K562 (cell line): ENCODE data around the gene INO80. TPM values are rescaled to one million over a fixed set of nuclear protein-coding genes. Genes with fewer than 3 reads are reported as not detected.

ENCODE experiments used
- ATAC-seq: fragments of 200-7000 bp; cut with Tn5 transposase; 3 replicates; pipeline ENCODE4 v1.9.1; 2020; ENCODE audit warnings: moderate library complexity
- BruUV-seq: library from RNA; stranded (reverse); fragments of 400-500 nt; replicated peaks from 2 replicates; lab custom pipeline; 2021; lab: Mats Ljungman, UMichigan
- CTCF ChIA-PET: fragments of 300-600 bp; formaldehyde crosslinking; extraction: SDS; loops from one replicate; lab custom pipeline; 2021; ENCODE audit warnings: low intra/inter-chr PET ratio; lab: Yijun Ruan, JAX
- POLR2A ChIA-PET: fragments of 300-600, 350-650 bp; sonication (Branson Sonifier 250); formaldehyde crosslinking; extraction: SDS; loops from one replicate; lab custom pipeline; 2021; ENCODE audit warnings: antibody characterized with exemption, inconsistent platforms; lab: Yijun Ruan, JAX
- DNase-seq, 4 experiments: peaks; one replicate each; pipeline versions ENCODE4 v3.0.0 to v3.0.0-alpha.2; 2011 to 2018; ENCODE audit warnings: low spot score in 3 of 4, mixed read lengths in 3 of 4; ENCODE audit errors: extremely low read depth in 1 of 4
- FAIRE-seq: peaks from 2 replicates; lab custom pipeline; 2011; peaks lifted over from hg19 to GRCh38; lab: Jason Lieb, UNC
- H2AFZ ChIP-seq: 2 replicates; pipeline ENCODE4 v1.6.0; 2011; ENCODE audit warnings: low read depth, low read length, control low read depth, inconsistent platforms
- H3K27ac ChIP-seq: fragments of 200-600 bp; 3 replicates; pipeline ENCODE4 v1.8.0; 2011; ENCODE audit warnings: low read depth, mild to moderate bottlenecking, control low read depth, inconsistent platforms, low read length, moderate library complexity, mixed read lengths; ENCODE audit errors: extremely low read depth
- H3K27me3 ChIP-seq, 2 experiments: fragments of 300-600 bp in 1 of 2; 2 replicates in 1 of 2; 3 replicates in 1 of 2; pipeline versions ENCODE4 v1.6.0 to v1.8.0; 2011; ENCODE audit warnings: inconsistent platforms in 2 of 2, low read length in 2 of 2, mild to moderate bottlenecking in 1 of 2, mixed read lengths in 1 of 2, moderate library complexity in 1 of 2; ENCODE audit not compliant: control insufficient read depth in 2 of 2, insufficient read depth in 2 of 2
- H3K36me3 ChIP-seq: fragments of 300-600 bp; 3 replicates; pipeline ENCODE4 v1.8.0; 2011; ENCODE audit warnings: mild to moderate bottlenecking, low read length, inconsistent platforms; ENCODE audit not compliant: control insufficient read depth, insufficient read depth
- H3K4me1 ChIP-seq, 2 experiments: fragments of 200-600 bp in 1 of 2; replicated peaks in 1 of 2; 2 replicates in 1 of 2; 3 replicates in 1 of 2; pipeline versions ENCODE4 v1.5.1 to v1.8.0; 2011; ENCODE audit warnings: inconsistent platforms in 2 of 2, low read length in 2 of 2, mild to moderate bottlenecking in 1 of 2, mixed read lengths in 1 of 2, moderate library complexity in 1 of 2; ENCODE audit not compliant: control insufficient read depth in 2 of 2, insufficient read depth in 2 of 2
- H3K4me2 ChIP-seq: 2 replicates; pipeline ENCODE4 v1.6.1; 2011; ENCODE audit warnings: low read length, control low read depth, inconsistent platforms, mixed read lengths; ENCODE audit not compliant: insufficient read depth
- H3K4me3 ChIP-seq: fragments of 200-600 bp; sonication (generic), shearing (Covaris generic); 2 replicates; pipeline ENCODE4 v1.5.1; 2016; ENCODE audit warnings: control low read depth, inconsistent platforms
- H3K79me2 ChIP-seq: fragments of 200-600 bp; 3 replicates; pipeline ENCODE4 v1.8.0; 2011; ENCODE audit warnings: low read length, inconsistent platforms; ENCODE audit not compliant: control insufficient read depth, insufficient read depth
- H3K9ac ChIP-seq, 2 experiments: 2 replicates each; pipeline versions ENCODE4 v1.6.0 to v1.6.1; 2011; ENCODE audit warnings: low read depth in 2 of 2, low read length in 2 of 2, control low read depth in 1 of 2, inconsistent platforms in 1 of 2, mild to moderate bottlenecking in 1 of 2, mixed read lengths in 1 of 2; ENCODE audit not compliant: insufficient read depth in 1 of 2
- H3K9me1 ChIP-seq: one replicate; pipeline ENCODE4 v1.6.0; 2011; ENCODE audit warnings: inconsistent platforms, mild to moderate bottlenecking, low read length, moderate library complexity; ENCODE audit not compliant: control insufficient read depth, insufficient read depth
- H3K9me3 ChIP-seq: replicated peaks from 2 replicates; pipeline ENCODE4 v1.5.1; 2011; ENCODE audit warnings: low read depth, low read length, inconsistent platforms; ENCODE audit not compliant: control insufficient read depth, insufficient read depth
- H4K20me1 ChIP-seq: replicated peaks from 2 replicates; pipeline ENCODE4 v1.6.1; 2011; ENCODE audit warnings: low read length, inconsistent platforms, mixed read lengths; ENCODE audit not compliant: control insufficient read depth, insufficient read depth
- FOXJ3 ChIP-seq: sonication (generic); formaldehyde crosslinking; IDR thresholded peaks from 2 replicates; pipeline ENCODE4 v1.4.0; 2020; ENCODE audit warnings: mild to moderate bottlenecking, missing genetic modification reagents
- FOXK2 ChIP-seq, 2 experiments: fragments of 450-650 bp; IDR thresholded peaks in 1 of 2; conservative IDR thresholded peaks in 1 of 2; 2 replicates each; pipeline ENCODE4 v1.6.1; 2016; ENCODE audit warnings: low read depth in 2 of 2, mild to moderate bottlenecking in 1 of 2
- HSF4 ChIP-seq: fragments of 250-450 bp; sonication (Bioruptor Pico); IDR thresholded peaks from 2 replicates; pipeline ENCODE4 v2.1.2; 2022; ENCODE audit warnings: mild to moderate bottlenecking, moderate library complexity, borderline replicate concordance
- PHF20 ChIP-seq: fragments of 450-650 bp; IDR thresholded peaks from 2 replicates; pipeline ENCODE4 v1.6.1; 2018; ENCODE audit not compliant: partially characterized antibody
- SMAD1 ChIP-seq: fragments of 150-350 bp; IDR thresholded peaks from 2 replicates; pipeline ENCODE4 v1.6.1; 2014; ENCODE audit warnings: low read length, low read depth; ENCODE audit not compliant: partially characterized antibody
- ZNF174 ChIP-seq: fragments of 250-450 bp; sonication (Bioruptor Pico); IDR thresholded peaks from 2 replicates; pipeline ENCODE4 v1.4.0; 2020; ENCODE audit warnings: mild to moderate bottlenecking
- ZNF224 ChIP-seq: sonication (generic); formaldehyde crosslinking; IDR thresholded peaks from 2 replicates; pipeline ENCODE4 v1.8.0; 2022; ENCODE audit warnings: mild to moderate bottlenecking, missing genetic modification reagents
- ZNF263 ChIP-seq: sonication (generic); formaldehyde crosslinking; IDR thresholded peaks from 2 replicates; pipeline ENCODE4 v1.8.0; 2022; ENCODE audit warnings: mild to moderate bottlenecking, missing genetic modification reagents, borderline replicate concordance
- WGBS: fragments of 100-300 bp; shearing (Covaris generic); methylation state at CpG from one replicate; pipeline ENCODE4 v1.1.6; 2016; ENCODE audit warnings: low coverage, mixed read lengths; ENCODE audit not compliant: insufficient coverage; ENCODE audit errors: missing lambda C conversion rate; 5-methylcytosine and 5-hydroxymethylcytosine counted together
- in situ Hi-C: fragments of 300-500 bp; cut with MboI; formaldehyde crosslinking; loops from 4 replicates; pipeline ENCODE4 v1.15.0; 2018; ENCODE audit warnings: inconsistent platforms, mixed read lengths
- intact Hi-C: fragments of 100-400 bp; cut with micrococcal nuclease; formaldehyde crosslinking; loops from 2 replicates; pipeline ENCODE4 v1.14.2; 2022
- polyA plus RNA-seq, 8 experiments: library from polyadenylated mRNA; depleted of rRNA in 4 of 8; stranded (reverse) in 5 of 8; unstranded in 3 of 8; fragments of >200 nt; fragmentation: Nextera tagmentation in 2 of 8; fragmentation: Illumina TruSeq in 1 of 8; extraction: Ambion mirVana in 2 of 8; extraction: Trizol in 1 of 8; gene quantifications; 2 replicates each; pipeline versions ENCODE4 v1.2.1 to v1.2.3, GENCODE V29; 2011 to 2014; ENCODE audit warnings: inconsistent platforms in 1 of 8, missing spikeins in 1 of 8
- total RNA-seq, 7 experiments: library from RNA; depleted of rRNA in 6 of 7; stranded (reverse); fragments of >200 nt in 6 of 7; fragmentation: Illumina TruSeq in 2 of 7; extraction: Trizol in 2 of 7; gene quantifications; 2 replicates each; pipeline versions ENCODE4 v1.2.1 to v1.2.3, GENCODE V29; 2011 to 2021; ENCODE audit warnings: low replicate concordance in 1 of 7
- TF ChIP-seq, protein P1 (sequence below): fragments of 450-650 bp; IDR thresholded peaks from 2 replicates; pipeline ENCODE4 v1.6.1; 2014; ENCODE audit warnings: low read depth, mild to moderate bottlenecking, moderate library complexity, borderline replicate concordance

The INO80 gene
- total and polyA plus RNA-seq, 9 of the 15 experiments (the other 6 are each of a cell fraction or from before 2014, with no cell fraction given): 1.1 to 25.7 (median 19.9) TPM

DNA sequence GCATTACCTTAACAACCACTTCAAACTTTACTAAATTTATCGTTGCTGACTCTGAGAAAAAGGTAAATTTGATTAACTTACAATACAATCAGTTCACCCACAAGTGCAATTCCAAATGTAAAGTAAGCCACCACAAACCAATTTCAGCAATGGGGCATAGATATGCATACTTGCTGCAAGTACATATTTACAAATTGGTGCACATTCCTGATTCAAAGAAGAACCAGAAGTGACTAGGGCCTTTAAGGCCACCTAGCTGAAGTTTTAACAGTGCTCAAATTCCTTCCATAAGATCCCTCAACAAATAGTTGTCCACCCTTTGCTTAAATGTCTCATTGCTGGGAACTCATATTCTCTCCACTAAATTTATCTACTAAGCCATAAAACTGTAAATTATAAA is 67.2 kb downstream of the INO80 start:
- DNase-seq (no peak), ATAC-seq (no peak), FAIRE-seq (no peak)
- CTCF ChIA-PET: no interaction called here
- no peaks in the 10 kb centered on the region for H3K4me1 ChIP-seq
- POLR2A ChIA-PET: no interaction called here
- no peaks in the 10 kb centered on the region for H3K27me3 ChIP-seq
- in situ Hi-C loops (no loop called here), intact Hi-C loops (no loop called here)
- no peak overlapping the region for H3K4me2 ChIP-seq
- H4K20me1 ChIP-seq: no peaks in the 10 kb centered on the region
- H3K9me3 ChIP-seq: no peaks in the 10 kb centered on the region
- H2AFZ ChIP-seq: no peak overlapping the region
- H3K9me1 ChIP-seq: no peaks in the 10 kb centered on the region
- H3K79me2 ChIP-seq: no peaks in the 10 kb centered on the region
- H3K4me3 ChIP-seq: no peak overlapping the region
- BruUV-seq: no TSS peak
- 88% methylated on average over 1 of the region's 1 CpG for WGBS
- H3K36me3 ChIP-seq: peaks cover 88% of the 10 kb centered on the region
- no peak overlapping the region for H3K9ac ChIP-seq
- TF ChIP-seq ZNF224: no peak
- TF ChIP-seq PHF20: no peak
- TF ChIP-seq ZNF263 (CRISPR knock-in tag): no peak
- no peak for TF ChIP-seq SMAD1
- no peak for TF ChIP-seq ZNF174
- no peak for TF ChIP-seq FOXK2 (conservative IDR thresholded peaks at IDR 0.05 in 1 of 2, IDR thresholded peaks at IDR 0.05 in 1 of 2; ENCODE audit: low read depth in 2 of 2)
- no peak for TF ChIP-seq FOXJ3 (CRISPR knock-in tag)
- TF ChIP-seq, protein P1, sequence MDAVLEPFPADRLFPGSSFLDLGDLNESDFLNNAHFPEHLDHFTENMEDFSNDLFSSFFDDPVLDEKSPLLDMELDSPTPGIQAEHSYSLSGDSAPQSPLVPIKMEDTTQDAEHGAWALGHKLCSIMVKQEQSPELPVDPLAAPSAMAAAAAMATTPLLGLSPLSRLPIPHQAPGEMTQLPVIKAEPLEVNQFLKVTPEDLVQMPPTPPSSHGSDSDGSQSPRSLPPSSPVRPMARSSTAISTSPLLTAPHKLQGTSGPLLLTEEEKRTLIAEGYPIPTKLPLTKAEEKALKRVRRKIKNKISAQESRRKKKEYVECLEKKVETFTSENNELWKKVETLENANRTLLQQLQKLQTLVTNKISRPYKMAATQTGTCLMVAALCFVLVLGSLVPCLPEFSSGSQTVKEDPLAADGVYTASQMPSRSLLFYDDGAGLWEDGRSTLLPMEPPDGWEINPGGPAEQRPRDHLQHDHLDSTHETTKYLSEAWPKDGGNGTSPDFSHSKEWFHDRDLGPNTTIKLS: no peak
- no peak for TF ChIP-seq HSF4 (CRISPR knock-in tag)
- H3K27ac ChIP-seq: no peak overlapping the region
